ENCODE measurements around the gene NFS1.

NFS1 gene

GRCh38 chr20:35629427-35630145, 69.6 kb downstream of the NFS1 start:
- peaks cover 12% of the 10 kb centered on the region for H3K79me2 ChIP-seq
- no peak overlapping the region for H3K4me2 ChIP-seq (ENCODE audit: low read length)
- H2AFZ ChIP-seq = no peak overlapping the region
- H3K9ac ChIP-seq = no peak overlapping the region
- no peak overlapping the region for H3K4me3 ChIP-seq (ENCODE audit: low read depth, low read length)
- no peaks in the 10 kb centered on the region for H3K36me3 ChIP-seq (ENCODE audit: control insufficient read depth, insufficient read depth, low read length)
- H3K27ac ChIP-seq = no peak overlapping the region
- no peaks in the 10 kb centered on the region for H3K27me3 ChIP-seq (ENCODE audit: control insufficient read depth, insufficient read depth, low read length)
- no peaks in the 10 kb centered on the region for H3K4me1 ChIP-seq
- no peaks in the 10 kb centered on the region for H3K9me3 ChIP-seq (ENCODE audit: control insufficient read depth, low read length)
- no peak for TF ChIP-seq CTCF (IDR thresholded peaks at IDR 0.05)

- Histone ChIP-seq H3K79me2 (no peaks in the 10 kb centered on the region), H3K4me1 (no peaks in the 10 kb centered on the region), H3K9me3 (ENCODE audit: control insufficient read depth, low read length) (no peaks in the 10 kb centered on the region), H3K4me2 (ENCODE audit: low read length) (no peak overlapping the region), H3K27ac (no peak overlapping the region), H3K36me3 (ENCODE audit: control insufficient read depth, insufficient read depth, low read length) (no peaks in the 10 kb centered on the region), H3K9ac (no peak overlapping the region), H2AFZ (no peak overlapping the region), H3K4me3 (ENCODE audit: low read depth, low read length) (no peak overlapping the region), H3K27me3 (ENCODE audit: control insufficient read depth, insufficient read depth, low read length) (no peaks in the 10 kb centered on the region)
- TF ChIP-seq CTCF (IDR thresholded peaks at IDR 0.05) = no peak
Observed at GRCh38 chr20:35627121-35627520, 72.0 kb downstream of the NFS1 start.

- Histone ChIP-seq H3K27me3 (ENCODE audit: control insufficient read depth, insufficient read depth, low read length) (no peaks in the 10 kb centered on the region), H3K4me3 (ENCODE audit: low read depth, low read length) (no peak overlapping the region), H3K4me2 (ENCODE audit: low read length) (no peak overlapping the region), H3K79me2 (no peaks in the 10 kb centered on the region), H3K9ac (no peak overlapping the region), H3K27ac (no peak overlapping the region), H3K9me3 (ENCODE audit: control insufficient read depth, low read length) (no peaks in the 10 kb centered on the region), H3K36me3 (ENCODE audit: control insufficient read depth, insufficient read depth, low read length) (no peaks in the 10 kb centered on the region), H3K4me1 (no peaks in the 10 kb centered on the region), H2AFZ (no peak overlapping the region)
- no peak for TF ChIP-seq CTCF (IDR thresholded peaks at IDR 0.05)
Observed at GRCh38 chr20:35626386-35627001, 72.7 kb downstream of the NFS1 start.

- Histone ChIP-seq H3K4me3 (ENCODE audit: low read depth, low read length) (no peak overlapping the region), H2AFZ (no peak overlapping the region), H3K4me1 (no peaks in the 10 kb centered on the region), H3K27me3 (ENCODE audit: control insufficient read depth, insufficient read depth, low read length) (no peaks in the 10 kb centered on the region), H3K4me2 (ENCODE audit: low read length) (no peak overlapping the region), H3K27ac (no peak overlapping the region), H3K36me3 (ENCODE audit: control insufficient read depth, insufficient read depth, low read length) (no peaks in the 10 kb centered on the region), H3K9ac (no peak overlapping the region), H3K79me2 (no peaks in the 10 kb centered on the region), H3K9me3 (ENCODE audit: control insufficient read depth, low read length) (no peaks in the 10 kb centered on the region)
- TF ChIP-seq CTCF (IDR thresholded peaks at IDR 0.05) = no peak
Observed at GRCh38 chr20:35625584-35626385, 73.4 kb downstream of the NFS1 start.

All from parathyroid adenoma (tissue), 2 donors.